Stomach (tissue), 9 donors: ENCODE results near the gene ALG14. TPM values are rescaled to one million over a fixed set of nuclear protein-coding genes. Genes with fewer than 3 reads are reported as not detected.

ENCODE experiments used
- DNase-seq, 2 donors: peaks; one replicate each; pipeline versions ENCODE4 v3.0.0 to v3.0.0-alpha.2; 2013 to 2019
- H3K27ac ChIP-seq, 5 donors: fragments of 200-600 bp in 4 of 5; sonication (generic) in 4 of 5; one replicate each; pipeline ENCODE4 v1.5.1; 2013 to 2019; ENCODE audit warnings: mild to moderate bottlenecking in 1 of 5, moderate library complexity in 1 of 5
- H3K27me3 ChIP-seq, 3 donors: fragments of 200-600 bp; sonication (generic); one replicate each; pipeline ENCODE4 v1.5.1; 2017 to 2019; ENCODE audit warnings: mixed run types in 1 of 3
- H3K36me3 ChIP-seq, 4 donors: fragments of 200-600 bp; sonication (generic); 1 replicate in 3 of 4; 2 replicates in 1 of 4; pipeline ENCODE4 v1.5.1; 2016 to 2019
- H3K4me1 ChIP-seq, 4 donors: fragments of 200-600 bp; sonication (generic); one replicate each; pipeline ENCODE4 v1.5.1; 2016 to 2019
- H3K4me3 ChIP-seq, 4 donors: fragments of 200-600 bp; sonication (generic) in 3 of 4; one replicate each; pipeline ENCODE4 v1.5.1; 2016 to 2019; ENCODE audit warnings: mild to moderate bottlenecking in 1 of 4
- H3K9me3 ChIP-seq, 4 donors: fragments of 200-600 bp; sonication (generic); one replicate each; pipeline ENCODE4 v1.5.1; 2016 to 2019
- CTCF ChIP-seq, 7 experiments: fragments of 450-650 bp in 4 of 7; fragments of 200-600 bp in 3 of 7; sonication (generic) in 3 of 7; IDR thresholded peaks; one replicate each; pipeline ENCODE4 v1.5.1; 2016 to 2019; ENCODE audit warnings: antibody characterized with exemption in 7 of 7, control low read depth in 2 of 7, mild to moderate bottlenecking in 1 of 7
- EP300 ChIP-seq: sonication (generic); formaldehyde crosslinking; IDR thresholded peaks from one replicate; pipeline ENCODE4 v1.6.1; 2017; ENCODE audit warnings: antibody characterized with exemption
- POLR2A ChIP-seq, 4 donors: fragments of 450-650 bp; IDR thresholded peaks; one replicate each; pipeline ENCODE4 v1.6.1; 2016; ENCODE audit warnings: antibody characterized with exemption in 4 of 4, control low read depth in 2 of 4, mild to moderate bottlenecking in 1 of 4, moderate library complexity in 1 of 4
- POLR2AphosphoS5 ChIP-seq, 3 donors: sonication (generic); formaldehyde crosslinking; IDR thresholded peaks; one replicate each; pipeline ENCODE4 v1.6.1; 2016; ENCODE audit warnings: antibody characterized with exemption in 3 of 3
- WGBS, 5 donors: extraction: QIAGEN DNeasy Blood & Tissue Kit in 3 of 5; methylation state at CpG; one replicate each; pipeline versions ENCODE4 v1.1.5 to v1.1.7; 2013 to 2018; 5-methylcytosine and 5-hydroxymethylcytosine counted together
- intact Hi-C: fragments of 100-400 bp; cut with DNase I; formaldehyde crosslinking; loops from one replicate; pipeline ENCODE4 v1.15.1; 2023; ENCODE audit warnings: low total_unique reads
- polyA plus RNA-seq, 3 donors: library from polyadenylated mRNA; stranded (reverse); fragments of 200-250 nt; gene quantifications; one replicate each; pipeline ENCODE4 v1.2.3, GENCODE V29; 2013
- total RNA-seq, 5 donors: library from RNA; depleted of rRNA; stranded (reverse); fragments of >200 nt; gene quantifications; one replicate each; pipeline versions ENCODE4 v1.1.0 to v1.2.3, GENCODE V29; 2014 to 2016
- donor health status: healthy with polysubstance abuse.
- donor health status: Bipolar disorder and iron deficiency.
- donor health status: healthy.

Gene ALG14
- total and polyA plus RNA-seq, 8 donors = under 0.01 to 3.5 (median 1.1) TPM; not detected in 1

- H3K36me3 ChIP-seq = peaks cover 0 to 15% (median 4%) of the 10 kb centered on the region in 4 donors
- H3K4me3 ChIP-seq = no peak overlapping the region
- DNase-seq = no peak
- no peaks in the 10 kb centered on the region for H3K27me3 ChIP-seq
- intact Hi-C loops = no loop called here
- peaks cover 0 to 8% (median 5%) of the 10 kb centered on the region in 4 donors for H3K9me3 ChIP-seq
- no peaks in the 10 kb centered on the region for H3K4me1 ChIP-seq
- H3K27ac ChIP-seq = no peak overlapping the region
- no peak for TF ChIP-seq CTCF (IDR thresholded peaks at IDR 0.05)
- TF ChIP-seq POLR2AphosphoS5 (IDR thresholded peaks at IDR 0.05) = no peak
- no peak for TF ChIP-seq POLR2A (IDR thresholded peaks at IDR 0.05)
- TF ChIP-seq EP300 = no peak
Observed at GRCh38 chr1:95028954-95029353, 43.8 kb downstream of the ALG14 start.

GRCh38 chr1:95027046-95027445 is 45.7 kb downstream of the ALG14 start:
- H3K36me3 ChIP-seq = peaks cover 0 to 15% (median 4%) of the 10 kb centered on the region in 4 donors
- peaks cover 0 to 8% (median 5%) of the 10 kb centered on the region in 4 donors for H3K9me3 ChIP-seq
- 56 to 92% (median 70%) methylated on average over 4 of the region's 4 CpGs for WGBS, 5 donors
- no peak overlapping the region for H3K27ac ChIP-seq
- no peaks in the 10 kb centered on the region for H3K27me3 ChIP-seq
- TF ChIP-seq EP300 = no peak
- no peak for TF ChIP-seq POLR2AphosphoS5 (IDR thresholded peaks at IDR 0.05)
- no peak for TF ChIP-seq POLR2A (IDR thresholded peaks at IDR 0.05)
- TF ChIP-seq CTCF (IDR thresholded peaks at IDR 0.05) = no peak
- no peak overlapping the region for H3K4me3 ChIP-seq
- H3K4me1 ChIP-seq = peaks cover 0 to 12% (median 7%) of the 10 kb centered on the region in 4 donors
- no peak for DNase-seq
- intact Hi-C loops = no loop called here

GRCh38 chr1:95023399-95024043 is 49.2 kb downstream of the ALG14 start:
- DNase-seq = peak in 1 of 2 donors; percentile 65
- H3K36me3 ChIP-seq = peaks cover 0 to 15% (median 4%) of the 10 kb centered on the region in 4 donors
- TF ChIP-seq EP300 (no peak), CTCF (IDR thresholded peaks at IDR 0.05) (no peak), POLR2AphosphoS5 (IDR thresholded peaks at IDR 0.05) (no peak), POLR2A (IDR thresholded peaks at IDR 0.05) (no peak)
- no peaks in the 10 kb centered on the region for H3K27me3 ChIP-seq
- peaks cover 0 to 33% (median 22%) of the 10 kb centered on the region in 4 donors for H3K4me1 ChIP-seq
- intact Hi-C loops = no loop called here
- peaks cover 0 to 5% (median 0%) of the 10 kb centered on the region in 4 donors for H3K9me3 ChIP-seq
- WGBS, 5 donors = 66 to 82% (median 77%) methylated on average over 3 of the region's 3 CpGs
- no peak overlapping the region for H3K4me3 ChIP-seq
- H3K27ac ChIP-seq = peak overlapping the region; percentile 27 to 71 (median 54)

- Histone ChIP-seq H3K27me3 (no peaks in the 10 kb centered on the region), H3K4me1 (peaks cover 0 to 42% (median 25%) of the 10 kb centered on the region in 4 donors), H3K27ac (peak overlapping the region in 4 of 5 donors; percentile 28 to 71 (median 71)), H3K4me3 (no peak overlapping the region), H3K9me3 (peaks cover 0 to 5% (median 0%) of the 10 kb centered on the region in 4 donors), H3K36me3 (peaks cover 0 to 15% (median 4%) of the 10 kb centered on the region in 4 donors)
- intact Hi-C loops = no loop called here
- TF ChIP-seq CTCF (IDR thresholded peaks at IDR 0.05) (no peak), POLR2AphosphoS5 (IDR thresholded peaks at IDR 0.05) (no peak), POLR2A (IDR thresholded peaks at IDR 0.05) (no peak), EP300 (no peak)
- DNase-seq = no peak
Observed at GRCh38 chr1:95022644-95022926, 50.2 kb downstream of the ALG14 start.
